BLaER1 (cell line): Measurements from ENCODE around the gene KCNIP3.

ENCODE experiments used
- H3K27ac ChIP-seq: shearing (Covaris generic); formaldehyde crosslinking; 2 replicates; pipeline ENCODE4 v1.8.1; 2022
- H3K27me3 ChIP-seq: shearing (Covaris generic); formaldehyde crosslinking; 2 replicates; pipeline ENCODE4 v1.8.1; 2022
- H3K36me3 ChIP-seq: shearing (Covaris generic); formaldehyde crosslinking; 2 replicates; pipeline ENCODE4 v1.8.1; 2022
- H3K4me1 ChIP-seq: shearing (Covaris generic); formaldehyde crosslinking; 2 replicates; pipeline ENCODE4 v1.8.1; 2022
- H3K4me2 ChIP-seq: shearing (Covaris generic); formaldehyde crosslinking; 2 replicates; pipeline ENCODE4 v1.8.1; 2022
- H3K4me3 ChIP-seq: shearing (Covaris generic); formaldehyde crosslinking; 2 replicates; pipeline ENCODE4 v1.8.1; 2022
- H3K9ac ChIP-seq: shearing (Covaris generic); formaldehyde crosslinking; 2 replicates; pipeline ENCODE4 v1.8.1; 2022
- H3K9me3 ChIP-seq: shearing (Covaris generic); formaldehyde crosslinking; 2 replicates; pipeline ENCODE4 v1.8.1; 2022
- H4K20me1 ChIP-seq: shearing (Covaris generic); formaldehyde crosslinking; 2 replicates; pipeline ENCODE4 v1.8.1; 2022
- Cebpa-rat ChIP-seq: shearing (Covaris generic); IDR thresholded peaks from 2 replicates; pipeline ENCODE4 v1.8.1; 2022

Gene KCNIP3

DNA sequence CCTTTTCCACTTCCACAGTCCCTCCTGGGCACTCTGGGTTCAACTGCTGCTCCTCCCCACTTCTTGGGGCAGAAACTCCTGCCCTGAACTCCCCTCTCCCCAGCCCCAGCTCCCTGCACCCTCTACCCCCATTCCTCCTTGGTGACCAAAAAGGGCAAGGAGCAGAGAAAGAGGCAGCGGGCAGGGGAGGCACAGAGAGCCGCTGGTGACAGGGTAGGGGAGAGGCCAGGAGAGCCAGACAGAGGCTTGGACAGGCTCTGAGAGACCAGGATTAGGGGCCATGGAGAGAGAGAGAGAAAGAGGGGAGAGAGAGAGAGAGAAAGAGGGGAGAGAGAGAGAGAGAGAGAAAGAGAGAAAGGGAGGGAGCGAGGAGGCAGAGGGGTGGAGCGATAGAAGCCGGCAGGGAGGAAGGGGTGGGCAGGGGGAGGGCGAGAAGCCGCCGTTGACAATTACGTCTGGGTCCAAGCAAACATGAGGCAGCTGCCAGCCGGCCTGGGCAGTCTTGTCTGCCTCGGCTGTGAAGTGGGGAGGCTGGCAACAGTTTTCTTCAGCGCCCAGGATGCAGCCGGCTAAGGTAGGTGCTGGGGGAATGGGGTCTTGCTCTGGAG lies at the start of gene KCNIP3:
Gene KCNIP3 (plus strand): TSS at position 468 of the 608 bp plus-strand sequence. CDS start 92 bp downstream, at position 560.
- peaks cover 3% of the 10 kb centered on the region; the same call in 1 of the 2 replicates for H3K4me1 ChIP-seq
- 0 out of 2 replicates have a peak, but pooled peaks cover 5% of the 10 kb centered on the region for H3K27me3 ChIP-seq
- no peak within 1 kb of the TSS for H3K4me3 ChIP-seq
- no peaks in the 10 kb centered on the region; the same call in 1 of the 2 replicates for H4K20me1 ChIP-seq
- H3K27ac ChIP-seq: no peak within 1 kb of the TSS
- H3K9me3 ChIP-seq: peaks cover 7% of the 10 kb centered on the region
- no peak within 1 kb of the TSS for H3K9ac ChIP-seq
- TF ChIP-seq Cebpa-rat: no peak
- H3K4me2 ChIP-seq: no peak within 1 kb of the TSS
- H3K36me3 ChIP-seq: no peaks in the 10 kb centered on the region

DNA sequence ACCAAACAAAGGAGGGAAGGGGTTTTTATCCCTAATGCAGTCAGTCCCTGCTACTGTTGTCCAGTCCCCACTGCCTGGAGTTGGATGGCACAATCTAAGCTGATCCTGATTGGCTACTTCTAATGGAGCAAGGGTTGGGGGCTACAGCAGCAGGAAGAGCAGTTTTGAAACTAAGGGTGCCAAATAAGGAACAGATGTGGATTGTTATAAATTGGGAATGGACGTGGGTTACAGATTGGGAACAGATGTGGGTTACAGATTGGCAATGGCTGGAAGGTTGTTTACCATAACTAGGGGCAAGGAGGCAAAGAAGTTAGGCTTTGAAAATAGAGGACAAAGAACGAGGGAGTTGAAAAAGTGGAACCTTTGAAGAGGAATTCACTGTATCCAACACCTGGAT lies 38.9 kb upstream of the KCNIP3 start:
- Histone ChIP-seq H3K4me1 (no peaks in the 10 kb centered on the region), H3K4me2 (no peak overlapping the region), H3K36me3 (no peaks in the 10 kb centered on the region), H3K9me3 (peaks cover 25% of the 10 kb centered on the region), H3K27ac (no peak overlapping the region), H3K9ac (no peak overlapping the region), H4K20me1 (no peaks in the 10 kb centered on the region), H3K27me3 (no peaks in the 10 kb centered on the region), H3K4me3 (no peak overlapping the region)
- TF ChIP-seq Cebpa-rat: no peak

DNA sequence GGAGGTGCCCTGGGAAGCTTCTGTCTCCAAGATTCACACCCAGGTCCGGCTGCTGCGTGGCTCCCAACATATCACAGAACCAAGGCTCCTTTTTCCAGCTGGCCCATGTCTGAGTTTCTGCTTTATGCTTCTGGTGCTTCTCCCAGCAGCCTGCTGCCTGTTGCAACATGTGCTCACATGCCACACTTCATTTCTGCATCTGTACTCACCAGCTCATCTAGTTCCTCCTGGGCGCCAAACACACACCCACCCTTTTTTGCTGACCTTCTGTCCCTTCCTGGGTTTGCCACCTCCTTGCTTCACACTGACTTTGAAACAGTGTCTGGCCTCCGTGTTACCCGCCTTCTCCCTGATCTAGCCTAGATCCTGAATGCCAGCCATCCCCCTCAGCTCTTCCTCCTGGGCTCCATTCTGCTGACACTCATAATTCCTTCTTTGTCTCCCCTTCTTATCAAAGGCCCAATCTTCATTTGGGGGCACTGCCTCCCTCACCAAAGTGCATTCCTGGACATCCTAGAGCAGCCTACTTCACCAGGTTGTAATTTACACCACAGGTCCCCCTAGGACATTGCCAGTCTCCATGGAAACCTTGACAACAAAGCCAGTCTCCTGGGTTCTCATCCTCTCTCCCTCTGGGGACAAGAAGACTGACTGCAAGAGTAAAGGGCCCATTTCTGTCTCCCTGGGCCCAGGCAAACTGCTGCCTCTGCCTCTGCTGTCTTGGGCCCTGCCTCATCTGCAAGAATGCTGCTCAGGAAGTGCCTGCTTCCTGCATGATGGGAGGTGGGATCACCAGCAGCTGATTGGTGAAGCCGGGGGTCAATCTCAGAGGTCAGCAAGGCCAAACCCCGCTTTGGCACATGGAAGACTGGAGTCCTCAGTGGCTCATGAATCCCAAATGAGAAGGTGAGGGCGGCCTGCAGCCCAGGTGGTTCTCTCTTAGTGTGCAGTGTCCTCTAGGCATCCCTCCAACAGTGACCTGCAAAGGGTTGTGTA lies 36.8 kb upstream of the KCNIP3 start:
- H3K9ac ChIP-seq: no peak overlapping the region
- no peak for TF ChIP-seq Cebpa-rat
- no peak overlapping the region for H3K27ac ChIP-seq

DNA sequence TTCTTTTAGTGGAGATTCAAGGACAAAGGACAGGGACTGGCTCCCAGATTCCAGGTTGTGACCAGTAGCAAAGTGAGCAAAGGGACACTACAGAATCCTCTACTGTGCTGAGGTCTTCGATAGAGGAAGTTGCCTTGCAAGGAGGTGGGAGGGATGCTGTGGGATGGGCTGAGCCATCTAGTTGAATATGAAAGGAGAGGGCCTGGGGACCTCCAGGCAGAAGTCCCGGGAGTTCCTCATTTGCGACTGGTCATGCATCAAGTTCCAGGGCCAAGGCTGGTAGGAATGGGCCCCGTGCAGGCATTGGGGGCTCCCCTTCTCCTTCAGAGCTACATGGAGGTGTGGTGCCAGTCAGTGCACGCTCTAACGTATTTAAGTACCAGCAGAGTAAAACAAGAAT lies 35.5 kb upstream of the KCNIP3 start:
- no peak overlapping the region for H3K4me2 ChIP-seq
- H3K4me1 ChIP-seq: peaks cover 2% of the 10 kb centered on the region
- H4K20me1 ChIP-seq: no peaks in the 10 kb centered on the region
- H3K36me3 ChIP-seq: no peaks in the 10 kb centered on the region
- TF ChIP-seq Cebpa-rat: no peak
- peaks cover 20% of the 10 kb centered on the region for H3K9me3 ChIP-seq
- H3K9ac ChIP-seq: no peak overlapping the region
- H3K4me3 ChIP-seq: no peak overlapping the region
- H3K27ac ChIP-seq: no peak overlapping the region
- H3K27me3 ChIP-seq: no peaks in the 10 kb centered on the region

More for the DNA sequence above, 36.8 kb upstream of the KCNIP3 start:
- Histone ChIP-seq H3K36me3 (no peaks in the 10 kb centered on the region), H3K4me3 (no peak overlapping the region), H4K20me1 (no peaks in the 10 kb centered on the region), H3K9me3 (peaks cover 25% of the 10 kb centered on the region), H3K27me3 (no peaks in the 10 kb centered on the region), H3K4me2 (no peak overlapping the region), H3K4me1 (no peaks in the 10 kb centered on the region)

DNA sequence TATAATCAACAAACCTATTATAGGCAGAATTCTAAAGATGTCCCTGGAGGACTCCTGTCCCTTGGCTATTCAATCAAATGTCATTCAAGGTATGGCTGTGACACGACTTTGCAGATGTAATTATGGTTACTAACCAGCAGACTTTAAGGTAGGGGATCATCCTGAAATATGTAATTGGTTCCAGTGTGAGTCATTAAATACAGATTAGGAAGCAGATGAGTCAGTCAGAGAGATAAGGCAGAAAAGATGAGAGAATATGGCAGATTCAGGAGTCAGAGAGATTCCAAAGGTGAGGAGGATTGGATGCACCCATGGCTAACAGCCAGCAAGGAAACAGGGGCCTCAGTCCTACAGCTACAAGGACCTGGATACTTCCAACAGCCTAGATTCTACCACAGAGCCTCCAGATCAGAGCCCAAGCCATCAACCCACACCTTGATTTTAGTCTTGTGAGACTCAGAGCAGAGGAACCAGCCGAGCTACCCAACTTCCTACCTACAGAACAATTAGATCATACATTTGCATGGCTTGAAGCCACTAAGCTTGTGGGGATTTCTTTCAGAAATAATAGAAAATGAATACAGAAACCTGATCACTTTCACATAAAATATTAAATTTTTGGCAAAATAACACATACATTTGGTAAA lies 34.1 kb upstream of the KCNIP3 start:
- Histone ChIP-seq H3K9me3 (peaks cover 6% of the 10 kb centered on the region; the same call in 1 of the 2 replicates), H3K36me3 (no peaks in the 10 kb centered on the region), H3K9ac (no peak overlapping the region), H3K4me2 (no peak overlapping the region), H3K27me3 (no peaks in the 10 kb centered on the region), H4K20me1 (no peaks in the 10 kb centered on the region), H3K4me1 (peaks cover 8% of the 10 kb centered on the region), H3K4me3 (no peak overlapping the region), H3K27ac (no peak overlapping the region)
- TF ChIP-seq Cebpa-rat: no peak

DNA sequence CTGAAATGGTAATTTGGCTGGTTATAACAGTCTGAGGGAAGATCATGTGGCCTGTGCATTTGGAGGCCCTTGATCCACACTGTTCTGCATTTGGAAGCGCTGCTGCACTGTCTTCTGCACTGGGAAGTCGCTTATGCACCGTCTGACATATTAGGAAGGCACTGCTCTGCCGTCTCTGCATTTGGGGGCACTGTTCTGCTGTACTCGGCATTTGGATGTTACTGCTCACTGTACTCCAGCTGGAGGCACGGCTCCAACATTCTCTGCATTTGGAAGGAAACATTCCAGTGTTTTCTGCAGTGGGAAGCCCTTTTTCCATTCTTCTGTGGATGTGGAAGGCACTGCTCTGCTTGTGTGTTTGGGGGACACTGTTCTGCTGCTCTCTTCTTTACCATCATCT lies 32.5 kb upstream of the KCNIP3 start:
- H3K27ac ChIP-seq: no peak overlapping the region
- H3K4me3 ChIP-seq: no peak overlapping the region
- no peak for TF ChIP-seq Cebpa-rat
- H4K20me1 ChIP-seq: no peaks in the 10 kb centered on the region
- no peaks in the 10 kb centered on the region for H3K27me3 ChIP-seq
- H3K4me1 ChIP-seq: peaks cover 8% of the 10 kb centered on the region
- H3K36me3 ChIP-seq: no peaks in the 10 kb centered on the region
- no peak overlapping the region for H3K4me2 ChIP-seq
- H3K9ac ChIP-seq: no peak overlapping the region
- H3K9me3 ChIP-seq: no peaks in the 10 kb centered on the region

DNA sequence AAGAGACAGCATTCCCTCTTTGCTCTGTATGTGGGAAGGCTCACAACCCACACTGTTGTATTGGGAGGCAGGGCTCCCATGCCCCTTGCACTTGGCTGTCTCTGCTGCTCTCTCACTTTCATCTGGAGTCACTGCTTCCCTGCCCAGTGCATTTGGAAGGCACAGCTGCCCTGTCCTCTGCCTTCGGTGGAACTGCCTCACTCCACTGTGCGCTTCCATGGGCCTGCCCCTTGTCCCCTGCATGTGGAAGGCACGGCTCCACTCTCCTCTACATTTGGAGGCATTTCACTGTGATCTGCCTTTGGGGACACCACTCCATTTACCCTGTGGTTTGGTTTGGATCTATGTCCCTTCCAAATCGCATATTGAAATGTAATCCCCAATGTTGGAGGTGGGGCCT lies 32.0 kb upstream of the KCNIP3 start:
- TF ChIP-seq Cebpa-rat: no peak
- H3K9me3 ChIP-seq: no peaks in the 10 kb centered on the region

DNA sequence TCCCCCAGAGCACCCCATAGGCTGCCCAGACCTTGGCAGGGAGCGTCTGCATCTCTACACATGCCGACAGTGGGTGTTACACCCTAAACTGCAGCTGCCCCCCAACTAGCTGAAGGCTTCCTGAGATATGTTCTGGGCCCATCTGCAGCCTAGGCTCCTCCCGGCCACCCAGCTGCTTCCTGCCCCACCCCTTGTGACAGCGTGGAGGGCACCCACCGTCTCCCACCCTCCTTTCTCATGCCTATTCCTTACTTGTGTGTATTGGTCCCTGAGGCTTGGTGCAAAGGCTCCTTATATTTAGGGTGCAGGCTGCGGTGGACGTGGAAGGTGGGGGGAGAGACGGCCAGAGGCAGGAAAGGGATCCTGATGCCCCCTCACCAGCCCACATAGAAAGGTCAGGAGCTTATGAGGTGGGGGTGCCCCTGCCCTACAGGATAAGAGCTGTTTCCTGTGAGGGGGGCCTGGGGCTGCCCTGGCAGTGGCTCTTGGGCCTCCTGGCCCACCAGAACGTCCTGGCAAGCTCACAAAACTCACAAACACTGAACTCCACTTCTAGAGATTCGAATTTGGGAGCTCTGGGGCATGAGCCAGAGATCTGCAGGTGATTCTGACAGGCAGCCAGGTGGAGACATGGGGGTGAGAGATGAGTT lies 30.2 kb upstream of the KCNIP3 start:
- H3K9me3 ChIP-seq: no peaks in the 10 kb centered on the region
- no peak for TF ChIP-seq Cebpa-rat
- H3K4me1 ChIP-seq: peaks cover 8% of the 10 kb centered on the region
- no peaks in the 10 kb centered on the region for H4K20me1 ChIP-seq
- H3K4me2 ChIP-seq: 0 out of 2 replicates have a peak overlapping the region, but pooled peaks have one; percentile 1
- no peak overlapping the region for H3K4me3 ChIP-seq
- no peak overlapping the region for H3K9ac ChIP-seq
- H3K36me3 ChIP-seq: no peaks in the 10 kb centered on the region
- no peaks in the 10 kb centered on the region for H3K27me3 ChIP-seq
- no peak overlapping the region for H3K27ac ChIP-seq

More for the DNA sequence above, 32.0 kb upstream of the KCNIP3 start:
- H3K4me3 ChIP-seq: no peak overlapping the region
- no peak overlapping the region for H3K4me2 ChIP-seq
- H3K27me3 ChIP-seq: no peaks in the 10 kb centered on the region
- H4K20me1 ChIP-seq: no peaks in the 10 kb centered on the region
- H3K4me1 ChIP-seq: peaks cover 8% of the 10 kb centered on the region
- no peak overlapping the region for H3K9ac ChIP-seq
- no peak overlapping the region for H3K27ac ChIP-seq
- H3K36me3 ChIP-seq: no peaks in the 10 kb centered on the region

DNA sequence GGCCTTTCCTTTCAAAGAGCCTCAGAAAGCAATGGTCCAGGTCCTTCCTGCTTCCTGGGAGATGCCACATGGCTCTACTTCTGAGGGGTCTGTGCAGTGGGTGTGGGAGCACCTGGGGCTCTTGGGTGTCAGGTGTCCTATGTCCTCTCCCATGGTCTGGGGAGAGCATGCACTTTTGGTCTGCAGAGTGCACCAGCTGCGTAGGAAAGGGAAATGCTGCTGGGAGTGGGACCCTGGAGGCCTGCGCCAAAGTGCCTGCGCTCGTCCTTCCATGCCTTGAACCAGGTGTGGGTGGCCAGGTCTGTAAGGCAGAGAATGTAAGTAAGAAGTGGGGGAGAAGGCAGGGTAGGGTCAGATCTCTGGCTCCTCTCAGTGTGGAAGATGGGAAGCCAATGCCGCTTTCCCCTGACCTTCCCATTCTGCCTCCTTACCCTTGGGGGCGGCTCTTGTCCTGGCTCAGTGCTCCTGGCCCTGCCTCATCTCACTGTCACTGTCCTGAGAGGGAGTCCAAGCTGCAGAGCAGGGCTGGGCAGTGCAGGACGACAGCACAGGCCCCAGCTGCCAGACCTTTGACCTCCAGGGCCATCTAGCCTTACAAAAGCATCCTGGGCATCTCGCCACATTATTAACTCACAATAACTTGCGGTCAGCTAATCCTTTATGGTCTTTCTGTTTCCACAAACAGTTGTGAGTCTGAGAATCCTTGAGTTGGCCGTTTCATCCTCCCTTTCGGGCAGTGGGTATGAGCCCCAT lies 29.5 kb upstream of the KCNIP3 start:
- Histone ChIP-seq H3K36me3 (no peaks in the 10 kb centered on the region), H3K27ac (no peak overlapping the region), H3K4me1 (peaks cover 8% of the 10 kb centered on the region), H3K9me3 (no peaks in the 10 kb centered on the region), H4K20me1 (no peaks in the 10 kb centered on the region), H3K9ac (no peak overlapping the region), H3K4me2 (no peak overlapping the region), H3K4me3 (no peak overlapping the region), H3K27me3 (no peaks in the 10 kb centered on the region)
- TF ChIP-seq Cebpa-rat: no peak
